GM12873 (cell line): ENCODE results near the gene WNT11.

Source experiments
- CTCF ChIP-seq: IDR thresholded peaks from 2 replicates; pipeline ENCODE4 v1.5.1; 2012; ENCODE audit warnings: low read depth, mild to moderate bottlenecking, moderate library complexity, low read length, control low read depth; ENCODE audit not compliant: insufficient read depth; ENCODE audit errors: missing control alignments

Gene WNT11

GRCh38 chr11:76159983-76160661, 46.2 kb downstream of the WNT11 start:
- no peak for TF ChIP-seq CTCF

DNA sequence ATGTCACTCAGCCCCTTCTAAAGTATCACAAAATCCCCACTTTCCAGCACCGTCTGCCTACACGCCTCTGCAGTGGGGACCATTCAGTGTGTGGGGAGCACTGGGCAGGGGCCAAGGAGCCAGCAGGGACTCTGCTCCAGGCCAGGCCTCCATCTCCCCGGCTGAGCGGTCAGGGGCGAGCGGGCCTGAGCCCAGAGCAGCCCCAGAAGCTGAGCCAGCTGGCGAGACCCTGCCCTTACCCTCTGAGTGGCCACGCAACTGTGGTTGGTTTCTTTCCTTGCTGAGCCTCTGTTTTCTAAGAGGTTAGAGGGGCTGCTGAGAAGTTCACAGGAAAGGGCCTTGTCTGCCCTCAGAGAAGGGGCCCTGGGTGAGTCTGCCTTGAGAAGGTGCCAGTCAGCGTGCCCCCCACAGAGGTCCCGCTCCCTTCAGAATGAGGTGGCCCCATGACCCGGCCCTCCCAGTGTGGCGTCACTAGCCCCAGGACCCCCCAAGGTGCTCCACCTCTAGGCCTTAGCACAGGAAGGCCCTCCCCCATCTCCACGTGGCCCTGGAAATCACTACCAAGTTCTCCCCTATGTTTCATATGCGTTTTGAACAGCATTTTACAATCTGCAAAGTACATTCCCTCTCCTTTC, 46.9 kb downstream of the WNT11 start:
- no peak for TF ChIP-seq CTCF

DNA sequence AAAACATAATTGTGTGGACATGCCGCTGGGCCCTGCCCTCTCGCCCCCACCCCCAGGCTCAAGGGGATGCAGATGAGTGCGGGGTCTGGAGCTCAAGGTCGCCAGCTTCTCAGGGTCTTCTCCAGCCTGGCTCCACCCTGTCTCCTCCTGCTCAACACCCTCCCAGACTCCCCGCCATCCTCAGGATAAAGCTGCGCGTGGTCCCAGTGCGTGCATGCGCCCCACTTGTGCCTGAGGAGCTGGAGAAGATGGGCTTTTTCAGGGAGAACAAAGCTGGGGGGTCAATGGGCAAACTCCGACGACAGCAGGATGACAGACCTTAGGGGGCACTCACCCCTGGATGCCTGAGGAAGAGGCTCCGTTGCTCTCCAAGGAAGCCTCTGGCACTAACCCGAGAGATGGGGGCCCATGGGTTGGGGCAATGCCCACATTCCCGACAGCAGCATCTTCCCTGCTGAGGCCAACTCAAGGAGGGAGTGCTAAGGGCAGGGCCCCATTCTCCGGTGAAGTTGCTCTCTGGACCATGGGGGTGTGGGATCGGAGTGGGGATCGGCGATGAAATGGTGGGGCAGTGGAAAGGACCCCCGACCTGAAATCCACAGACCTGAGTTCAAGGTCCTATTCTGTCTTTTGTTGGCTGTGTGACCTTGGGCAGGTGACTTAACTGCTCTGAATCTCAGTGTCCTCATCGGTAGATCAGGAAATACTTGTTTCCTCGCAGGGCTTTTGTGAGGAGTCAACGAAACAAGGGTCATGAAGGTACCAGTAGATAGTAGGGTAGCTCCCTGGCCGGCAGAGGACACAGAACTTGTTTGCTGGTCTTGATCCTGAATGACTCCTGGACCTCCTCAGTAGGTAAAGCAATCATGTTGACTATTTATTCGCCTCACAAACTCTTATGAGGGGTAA, 47.7 kb downstream of the WNT11 start:
- TF ChIP-seq CTCF, result no peak

GRCh38 chr11:76157891-76158290, 48.4 kb downstream of the WNT11 start:
- no peak for TF ChIP-seq CTCF

GRCh38 chr11:76156971-76157427, 49.3 kb downstream of the WNT11 start:
- TF ChIP-seq CTCF, result no peak

GRCh38 chr11:76155500-76156227, 50.6 kb downstream of the WNT11 start:
- no peak for TF ChIP-seq CTCF
